GM18520 (cell line): ENCODE results near the gene MEOX1.

Experiments
- ATAC-seq: cut with Tn5 transposase; IDR thresholded peaks from one replicate; pipeline ENCODE4 v1.9.1; 2021; ENCODE audit not compliant: unreplicated experiment

Gene MEOX1

DNA sequence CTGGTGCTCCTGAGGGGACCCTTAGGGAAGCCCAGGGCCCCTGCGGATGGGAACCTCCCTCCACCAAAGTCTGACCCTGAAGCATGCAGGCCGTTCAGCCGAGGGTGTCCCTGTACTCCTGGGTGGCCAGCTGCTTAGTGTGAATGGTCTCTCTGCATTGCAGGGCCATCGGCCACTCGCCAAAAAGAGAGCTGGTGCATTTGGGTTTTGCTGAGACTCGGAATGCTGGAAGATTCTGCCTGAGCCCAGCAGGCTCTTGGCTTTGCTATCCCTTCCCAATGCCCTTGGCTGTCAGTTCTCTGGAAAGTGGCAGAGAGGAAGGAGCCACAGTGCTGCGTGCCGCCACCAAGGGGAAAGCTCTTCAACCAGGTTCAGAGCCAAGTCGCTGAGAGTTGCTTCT, 2.8 kb downstream of the MEOX1 start:
- no peak for ATAC-seq

- ATAC-seq = no peak
Observed at GRCh38 chr17:43655693-43656255, 5.9 kb downstream of the MEOX1 start.

DNA sequence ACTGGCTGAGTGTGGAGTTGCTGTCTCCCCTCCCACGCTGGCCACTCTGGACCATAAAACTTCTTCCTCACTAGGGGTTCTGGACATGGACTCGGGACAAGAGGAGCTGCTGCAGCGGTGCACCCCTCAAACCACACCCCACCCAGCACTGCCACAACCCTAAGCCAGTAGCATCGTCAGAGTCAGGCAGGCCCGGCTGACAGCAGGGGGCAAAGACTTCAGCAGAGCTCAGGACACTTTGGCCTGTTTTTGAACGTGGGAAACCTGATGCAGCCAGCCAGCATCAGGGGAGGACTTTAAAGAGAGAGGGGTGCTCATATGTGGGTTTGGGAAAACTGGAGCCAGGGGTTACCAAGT, 9.6 kb downstream of the MEOX1 start:
- no peak for ATAC-seq

DNA sequence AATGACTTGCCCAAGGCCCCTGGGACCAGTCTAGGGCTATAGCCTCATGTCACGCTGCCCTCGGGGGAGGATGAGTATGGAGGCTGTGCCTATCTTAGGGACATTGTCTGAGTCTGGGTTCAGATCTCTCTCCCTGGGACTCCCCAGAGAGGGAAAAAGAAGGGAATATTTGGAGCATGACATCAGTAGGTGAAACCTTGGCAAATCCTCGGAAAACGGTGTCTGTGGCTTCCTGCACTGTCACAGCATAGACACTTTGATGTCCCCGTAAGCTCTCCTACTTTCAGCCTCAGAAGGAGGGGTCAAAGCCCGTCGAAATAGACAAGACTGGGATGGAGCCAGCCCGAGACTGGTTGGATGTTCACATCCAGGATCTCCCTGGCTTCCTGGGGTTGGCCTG, 11.3 kb downstream of the MEOX1 start:
- no peak for ATAC-seq

DNA sequence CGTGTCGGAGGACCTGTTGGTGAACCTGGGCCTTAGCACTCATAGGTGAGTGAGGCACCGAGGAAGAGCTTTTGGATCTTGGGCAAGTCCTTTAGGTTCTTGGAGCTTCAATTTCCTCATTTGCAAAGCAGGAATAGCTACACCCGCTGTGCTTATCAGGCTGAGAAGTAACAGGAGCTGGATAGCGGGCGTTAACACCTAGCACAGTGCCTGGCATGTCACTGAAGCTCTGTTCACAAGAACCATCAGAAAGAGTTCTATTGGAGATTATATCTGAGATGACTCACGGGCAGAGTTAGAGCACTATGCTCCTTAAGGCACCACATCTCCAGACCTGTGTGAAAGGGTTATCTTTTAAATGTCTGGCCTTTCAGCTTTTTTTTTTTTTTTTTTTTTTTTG, 12.8 kb downstream of the MEOX1 start:
- no peak for ATAC-seq

DNA sequence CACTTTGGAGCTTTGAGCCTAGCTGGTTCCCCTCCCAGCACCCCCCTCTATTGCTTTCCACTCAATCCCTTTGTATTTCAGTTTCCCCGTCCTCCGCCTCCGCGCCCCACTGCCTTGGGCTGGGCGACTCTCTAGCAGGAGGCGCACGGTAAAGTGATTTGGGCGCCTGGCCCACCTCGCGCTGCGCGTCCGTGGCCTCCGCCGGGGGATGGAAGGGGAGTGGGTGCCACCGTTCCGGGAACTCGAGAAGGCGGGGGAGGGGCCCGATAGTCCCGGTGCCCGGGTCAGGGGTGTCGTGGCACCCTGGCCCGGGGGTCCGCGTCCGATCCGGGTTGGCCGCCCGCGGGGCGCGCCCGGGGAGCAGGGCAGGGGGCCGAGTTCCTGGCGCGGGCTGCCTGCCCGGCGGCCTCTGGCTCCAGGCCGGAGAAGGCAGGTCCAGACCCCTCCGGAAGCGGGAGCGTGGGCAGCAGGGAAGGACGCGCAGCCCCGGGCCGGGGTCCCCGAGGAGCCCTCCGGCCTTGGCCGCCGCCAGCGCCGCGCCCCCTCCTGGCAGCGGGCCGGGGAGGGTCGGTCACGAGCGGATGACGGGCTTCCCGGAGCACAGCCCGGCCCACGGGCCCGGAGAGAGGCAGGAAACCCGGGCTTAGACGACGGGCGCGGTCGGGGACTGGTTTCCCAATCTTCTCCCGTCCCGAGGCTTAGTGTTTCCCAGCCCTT, 15.8 kb downstream of the MEOX1 start:
- no peak for ATAC-seq

DNA sequence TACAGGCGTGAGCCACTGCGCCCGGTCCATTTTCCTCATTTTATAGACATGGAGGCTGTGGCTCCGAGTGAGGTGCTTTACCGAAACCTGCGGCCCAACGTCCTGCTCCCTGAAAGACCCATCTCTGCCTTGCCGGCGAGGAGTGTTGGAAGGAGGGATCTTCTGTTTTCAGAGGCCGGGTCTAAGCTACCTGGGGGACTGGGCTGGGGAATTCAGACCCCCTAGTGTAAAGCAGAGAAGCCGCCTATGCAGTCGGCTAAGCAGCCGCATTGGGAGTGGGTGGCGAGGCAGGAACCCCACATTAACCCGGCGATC, 16.3 kb downstream of the MEOX1 start:
- ATAC-seq = no peak

DNA sequence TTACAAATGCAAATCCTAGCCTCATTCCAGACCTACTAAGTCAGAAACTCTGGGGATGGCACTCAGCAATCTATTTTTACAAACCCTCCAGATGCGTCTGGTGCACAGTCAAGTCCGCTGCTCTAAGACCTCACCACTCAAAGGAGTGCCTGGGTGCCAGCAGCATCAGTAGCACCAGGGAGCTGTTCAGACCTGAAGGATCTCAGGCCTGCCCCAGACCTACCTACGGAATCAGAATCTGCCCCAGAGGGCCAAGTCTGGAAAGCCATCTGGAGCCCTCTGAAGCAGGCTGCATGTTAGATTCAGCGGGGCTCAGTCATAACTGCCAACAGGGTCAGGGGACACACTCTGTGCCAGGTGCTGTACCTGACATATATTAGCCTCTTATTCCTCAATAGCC, 17.6 kb downstream of the MEOX1 start:
- ATAC-seq = no peak

GRCh38 chr17:43641416-43641815, 20.3 kb downstream of the MEOX1 start:
- ATAC-seq = no peak

DNA sequence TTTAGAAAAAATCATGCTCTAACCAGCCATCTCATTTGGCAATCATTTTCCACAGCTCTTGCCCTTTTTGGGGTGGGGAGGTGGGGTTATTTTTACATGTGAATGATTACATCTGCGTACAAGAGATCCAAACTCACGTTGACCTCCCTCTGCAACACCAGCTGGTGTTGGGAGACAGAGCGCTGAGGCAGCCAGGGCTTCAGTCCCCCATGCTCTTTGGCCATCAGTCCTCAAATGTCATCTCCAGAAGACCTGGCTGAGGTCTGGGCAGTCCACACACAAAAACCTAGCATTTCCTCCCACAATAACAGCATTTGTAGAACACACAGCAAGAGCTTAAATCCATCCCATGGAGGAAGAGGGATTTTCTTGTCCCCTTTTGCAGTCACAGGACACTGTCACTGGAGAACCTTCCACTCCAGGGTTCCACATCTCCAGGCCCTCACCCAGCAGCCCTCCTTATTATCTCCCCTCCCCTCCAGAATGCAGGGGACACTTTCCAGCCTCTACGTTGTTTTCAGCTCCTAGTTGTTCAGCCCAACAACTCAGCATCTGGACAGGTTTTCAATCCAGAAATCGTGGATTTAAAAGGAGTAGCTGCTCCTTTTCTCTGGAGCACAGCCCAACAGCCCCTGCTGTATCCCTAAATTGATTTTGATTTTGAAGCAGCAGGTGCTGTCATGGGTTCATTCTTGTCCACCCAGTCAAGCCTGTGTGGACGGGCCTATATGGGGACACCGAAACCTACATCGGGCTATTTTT, 21.1 kb downstream of the MEOX1 start:
- ATAC-seq = no peak

GRCh38 chr17:43637563-43638323, 24.0 kb downstream of the MEOX1 start:
- ATAC-seq = no peak

DNA sequence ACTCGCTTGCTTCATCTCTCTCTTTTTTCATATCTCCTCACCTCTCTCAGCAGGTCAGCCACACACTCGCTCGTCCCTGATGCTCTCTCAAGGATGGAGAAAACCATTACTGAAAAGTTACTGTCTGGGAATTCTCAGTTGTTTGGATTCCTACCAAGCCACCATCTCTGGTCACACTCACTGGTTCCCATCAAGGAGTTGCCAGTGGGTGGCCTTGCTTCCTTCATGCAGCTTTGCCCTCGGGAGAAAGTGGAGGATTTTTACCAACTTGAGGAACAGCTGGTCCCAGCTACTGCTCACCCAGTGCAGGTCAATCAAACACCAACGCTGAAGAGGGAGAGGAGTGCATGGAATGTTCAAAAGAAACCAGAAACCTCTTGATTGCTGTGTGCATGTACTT, 25.3 kb downstream of the MEOX1 start:
- ATAC-seq = no peak

GRCh38 chr17:43634591-43635125, 27.1 kb downstream of the MEOX1 start:
- ATAC-seq = no peak

GRCh38 chr17:43632221-43632620, 29.5 kb downstream of the MEOX1 start:
- ATAC-seq = no peak

DNA sequence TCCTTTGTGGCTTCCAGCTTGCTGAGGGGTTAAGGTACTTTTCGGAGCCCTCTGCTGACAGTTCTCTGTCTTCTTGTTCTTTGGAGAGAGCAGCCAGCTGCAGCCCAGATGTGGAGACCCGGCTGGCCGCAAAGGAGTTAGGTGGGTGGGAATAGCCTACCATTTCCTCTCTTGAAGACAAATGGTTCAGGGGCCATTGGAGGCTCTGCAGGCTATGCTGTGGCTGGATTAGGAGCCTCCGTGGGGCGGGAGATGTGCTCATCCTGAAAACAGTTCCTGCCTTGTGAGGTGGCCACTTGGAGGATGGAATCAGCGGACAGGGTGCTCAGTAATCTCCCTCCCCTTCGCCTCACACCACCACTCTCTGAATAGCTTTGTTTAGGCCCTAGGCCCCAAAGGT, 30.3 kb downstream of the MEOX1 start:
- no peak for ATAC-seq

DNA sequence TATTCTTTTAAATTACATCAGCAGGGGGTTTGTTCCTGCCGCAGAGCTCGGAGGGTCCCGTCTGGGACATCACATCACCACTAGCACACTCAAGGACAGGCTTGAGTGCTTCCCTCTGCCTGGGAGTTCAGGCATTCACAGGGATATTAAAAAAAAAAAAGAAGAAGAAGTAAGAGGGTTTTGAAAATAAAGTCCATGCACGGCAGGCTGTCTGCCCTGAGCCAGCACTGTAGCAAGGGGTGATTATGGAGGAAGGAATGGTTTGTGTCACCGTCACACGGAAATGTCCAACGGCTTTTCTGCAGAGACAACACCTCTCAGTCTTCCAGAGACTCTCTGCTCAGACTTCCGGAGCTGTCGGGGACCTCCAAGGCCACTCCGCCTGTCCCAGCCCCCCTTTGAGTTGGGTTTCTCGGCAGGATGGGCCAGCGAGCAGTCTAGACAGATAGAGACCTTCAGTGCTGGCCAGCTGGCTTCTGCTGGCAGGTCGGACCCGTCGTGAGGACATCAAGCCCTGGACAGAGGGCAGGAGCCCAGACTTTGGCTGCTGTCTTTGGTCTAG, 33.6 kb downstream of the MEOX1 start:
- no peak for ATAC-seq

GRCh38 chr17:43627653-43628052, 34.1 kb downstream of the MEOX1 start:
- no peak for ATAC-seq

DNA sequence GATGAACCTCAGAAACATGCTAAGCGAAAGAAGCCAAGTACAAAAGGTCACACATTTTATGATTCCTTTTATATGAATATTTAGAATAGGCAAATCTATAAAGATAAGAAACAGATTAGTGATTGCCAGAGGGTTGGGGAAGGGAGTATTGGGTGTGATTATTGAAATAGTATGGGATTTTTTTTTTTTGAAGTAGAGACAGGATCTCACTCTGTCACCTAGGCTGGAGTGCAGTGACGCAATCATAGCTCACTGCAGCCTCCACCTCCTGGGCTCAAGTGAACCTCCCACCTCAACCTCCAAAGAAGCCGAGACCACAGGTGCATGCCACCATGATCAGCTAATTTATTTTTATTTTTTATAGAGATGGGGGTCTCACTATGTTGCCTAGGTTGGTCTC, 35.7 kb downstream of the MEOX1 start:
- no peak for ATAC-seq

GRCh38 chr17:43625606-43626005, 36.1 kb downstream of the MEOX1 start:
- ATAC-seq = no peak

GRCh38 chr17:43620581-43620980, 41.1 kb downstream of the MEOX1 start:
- no peak for ATAC-seq

DNA sequence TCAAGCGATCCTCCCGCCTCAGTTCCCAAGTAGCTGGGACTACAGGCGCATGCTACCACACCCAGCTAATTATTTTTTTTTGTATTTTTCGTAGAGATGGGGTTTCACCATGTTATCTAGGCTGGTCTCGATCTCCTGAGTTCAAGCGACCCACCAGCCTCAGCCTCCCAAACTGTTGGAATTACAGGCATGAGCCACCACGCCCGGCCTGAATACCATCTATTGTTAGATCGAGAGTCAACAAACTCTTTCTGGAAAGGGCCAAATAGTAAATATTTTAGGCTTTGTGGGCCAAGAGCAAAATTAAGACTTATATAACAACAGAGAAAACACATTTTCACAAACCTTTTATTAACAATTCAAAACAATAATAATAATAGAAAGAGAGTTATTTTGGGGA, 41.6 kb downstream of the MEOX1 start:
- no peak for ATAC-seq
